ENCODE data around the gene WDR5. TPM values are rescaled to one million over a fixed set of nuclear protein-coding genes. Genes with fewer than 3 reads are reported as not detected.

The WDR5 gene
- total and polyA plus RNA-seq, 2 experiments from 2014 or later = 19.8 to 20.2 TPM

GRCh38 chr9:134177624-134178393 lies 41.9 kb downstream of the WDR5 start:
- H3K9me2 ChIP-seq (replicated peaks; ENCODE audit: insufficient read depth) = no peaks in the 10 kb centered on the region
- no peaks in the 10 kb centered on the region for H3K79me2 ChIP-seq
- H3K4me3 ChIP-seq = no peak overlapping the region
- no peak for DNase-seq (ENCODE audit: low spot score)
- H3K4me1 ChIP-seq (ENCODE audit: insufficient read depth) = peaks cover 8% of the 10 kb centered on the region
- H3K9me3 ChIP-seq (ENCODE audit: low read depth) = no peaks in the 10 kb centered on the region
- TF ChIP-seq EZH2 (IDR thresholded peaks at IDR 0.05; ENCODE audit: borderline replicate concordance) (no peak), EZH2phosphoT487 (IDR thresholded peaks at IDR 0.05; ENCODE audit: low read depth, severe bottlenecking, unreplicated experiment) (no peak), CTCF (IDR thresholded peaks at IDR 0.05; ENCODE audit: poor library complexity) (no peak)
- no peak overlapping the region for H3K27ac ChIP-seq
- WGBS (ENCODE audit: low lambda C conversion rate, missing lambda C conversion rate) = 89% methylated on average over 28 of the region's 28 CpGs
- H3K4me2 ChIP-seq = no peak overlapping the region
- H4K20me1 ChIP-seq (ENCODE audit: insufficient read depth, poor library complexity, severe bottlenecking) = no peaks in the 10 kb centered on the region
- H3K36me3 ChIP-seq (replicated peaks; ENCODE audit: insufficient read depth, low read depth) = no peaks in the 10 kb centered on the region
- no peak overlapping the region for H2AFZ ChIP-seq
- no peaks in the 10 kb centered on the region for H3K27me3 ChIP-seq

- no peaks in the 10 kb centered on the region for H3K27me3 ChIP-seq
- no peaks in the 10 kb centered on the region for H3K79me2 ChIP-seq
- H3K4me1 ChIP-seq (ENCODE audit: insufficient read depth) = peaks cover 8% of the 10 kb centered on the region
- H3K36me3 ChIP-seq (replicated peaks; ENCODE audit: insufficient read depth, low read depth) = no peaks in the 10 kb centered on the region
- no peak overlapping the region for H2AFZ ChIP-seq
- 83% methylated on average over 8 of the region's 9 CpGs for WGBS (ENCODE audit: low lambda C conversion rate, missing lambda C conversion rate)
- no peaks in the 10 kb centered on the region for H4K20me1 ChIP-seq (ENCODE audit: insufficient read depth, poor library complexity, severe bottlenecking)
- no peak for DNase-seq (ENCODE audit: low spot score)
- no peak overlapping the region for H3K27ac ChIP-seq
- no peak overlapping the region for H3K4me3 ChIP-seq
- no peaks in the 10 kb centered on the region for H3K9me2 ChIP-seq (replicated peaks; ENCODE audit: insufficient read depth)
- H3K4me2 ChIP-seq = no peak overlapping the region
- no peaks in the 10 kb centered on the region for H3K9me3 ChIP-seq (ENCODE audit: low read depth)
- TF ChIP-seq EZH2 (IDR thresholded peaks at IDR 0.05; ENCODE audit: borderline replicate concordance) = no peak
- no peak for TF ChIP-seq EZH2phosphoT487 (IDR thresholded peaks at IDR 0.05; ENCODE audit: low read depth, severe bottlenecking, unreplicated experiment)
- no peak for TF ChIP-seq CTCF (IDR thresholded peaks at IDR 0.05; ENCODE audit: poor library complexity)
These were observed 42.5 kb downstream of the WDR5 start for GRCh38 chr9:134178394-134178767.

- TF ChIP-seq CTCF (IDR thresholded peaks at IDR 0.05; ENCODE audit: poor library complexity) = no peak
- no peak for TF ChIP-seq EZH2 (IDR thresholded peaks at IDR 0.05; ENCODE audit: borderline replicate concordance)
- no peak for TF ChIP-seq EZH2phosphoT487 (IDR thresholded peaks at IDR 0.05; ENCODE audit: low read depth, severe bottlenecking, unreplicated experiment)
- H2AFZ ChIP-seq = no peak overlapping the region
- H3K36me3 ChIP-seq (replicated peaks; ENCODE audit: insufficient read depth, low read depth) = no peaks in the 10 kb centered on the region
- no peak for DNase-seq (ENCODE audit: low spot score)
- peaks cover 7% of the 10 kb centered on the region for H3K4me1 ChIP-seq (ENCODE audit: insufficient read depth)
- H3K27me3 ChIP-seq = no peaks in the 10 kb centered on the region
- no peak overlapping the region for H3K4me2 ChIP-seq
- 71% methylated on average over 30 of the region's 30 CpGs for WGBS (ENCODE audit: low lambda C conversion rate, missing lambda C conversion rate)
- H4K20me1 ChIP-seq (ENCODE audit: insufficient read depth, poor library complexity, severe bottlenecking) = no peaks in the 10 kb centered on the region
- H3K9me3 ChIP-seq (ENCODE audit: low read depth) = no peaks in the 10 kb centered on the region
- no peak overlapping the region for H3K27ac ChIP-seq
- H3K79me2 ChIP-seq = no peaks in the 10 kb centered on the region
- no peak overlapping the region for H3K4me3 ChIP-seq
- H3K9me2 ChIP-seq (replicated peaks; ENCODE audit: insufficient read depth) = no peaks in the 10 kb centered on the region
These were observed 43.1 kb downstream of the WDR5 start for GRCh38 chr9:134178768-134179551.

All from hepatocyte (in vitro differentiated cells).